Smooth muscle cell (in vitro differentiated cells): ENCODE measurements around the gene CPNE4. TPM values are rescaled to one million over a fixed set of nuclear protein-coding genes. Genes with fewer than 3 reads are reported as not detected.

ENCODE experiments used
- DNase-seq: peaks from one replicate; lab custom pipeline; 2025; ENCODE audit not compliant: unreplicated experiment; lab: John Stamatoyannopoulos, UW
- H2AFZ ChIP-seq: fragments of 200-600 bp; sonication (generic); 2 replicates; pipeline ENCODE4 v1.6.0; 2016; ENCODE audit warnings: antibody characterized with exemption, low read depth, mild to moderate bottlenecking
- H3F3A ChIP-seq: fragments of 200-600 bp; sonication (generic); 2 replicates; pipeline ENCODE4 v1.6.0; 2017; ENCODE audit warnings: antibody characterized with exemption, low read depth
- H3K27ac ChIP-seq: fragments of 200-600 bp; sonication (generic); 2 replicates; pipeline ENCODE4 v1.5.1; 2016; ENCODE audit warnings: low read depth, mild to moderate bottlenecking
- H3K27me3 ChIP-seq: fragments of 200-600 bp; sonication (generic); 2 replicates; pipeline ENCODE4 v1.6.1; 2016; ENCODE audit warnings: low read depth, mild to moderate bottlenecking
- H3K36me3 ChIP-seq: fragments of 200-600 bp; sonication (generic); 2 replicates; pipeline ENCODE4 v1.5.1; 2016; ENCODE audit warnings: low read depth
- H3K4me1 ChIP-seq: fragments of 200-600 bp; sonication (generic); 2 replicates; pipeline ENCODE4 v1.5.1; 2016; ENCODE audit warnings: low read depth
- H3K4me2 ChIP-seq: fragments of 200-600 bp; sonication (generic); 2 replicates; pipeline ENCODE4 v1.6.0; 2016; ENCODE audit warnings: mild to moderate bottlenecking
- H3K4me3 ChIP-seq: fragments of 200-600 bp; sonication (generic); 2 replicates; pipeline ENCODE4 v1.5.1; 2016; ENCODE audit warnings: mild to moderate bottlenecking
- H3K79me2 ChIP-seq: fragments of 200-600 bp; sonication (generic); 2 replicates; pipeline ENCODE4 v1.6.0; 2016; ENCODE audit warnings: low read depth, mild to moderate bottlenecking
- H3K9ac ChIP-seq: fragments of 200-600 bp; sonication (generic); 2 replicates; pipeline ENCODE4 v1.6.0; 2016; ENCODE audit warnings: low read depth
- H3K9me3 ChIP-seq: fragments of 200-600 bp; sonication (generic); replicated peaks from 2 replicates; pipeline ENCODE4 v1.5.1; 2016; ENCODE audit warnings: low read depth
- H4K20me1 ChIP-seq: fragments of 200-600 bp; sonication (generic); 2 replicates; pipeline ENCODE4 v1.6.0; 2016; ENCODE audit warnings: low read depth
- WGBS: methylation state at CpG from one replicate; pipeline ENCODE4 v1.1.7; 2016; ENCODE audit warnings: low lambda C conversion rate; 5-methylcytosine and 5-hydroxymethylcytosine counted together
- polyA plus RNA-seq: library from polyadenylated mRNA; unstranded; fragments of >200 nt; fragmentation: Nextera tagmentation; extraction: Ambion mirVana; gene quantifications from 2 replicates; pipeline ENCODE4 v1.2.1, GENCODE V29; 2016
- total RNA-seq: library from RNA; depleted of rRNA; stranded (reverse); fragments of >200 nt; gene quantifications from 2 replicates; pipeline ENCODE4 v1.2.3, GENCODE V29; 2014
- TF ChIP-seq, protein P1 (sequence below): fragments of 200-600 bp; sonication (generic); IDR thresholded peaks from 2 replicates; pipeline ENCODE4 v1.5.1; 2017; ENCODE audit warnings: borderline replicate concordance, mild to moderate bottlenecking, antibody characterized with exemption; ENCODE audit not compliant: insufficient read depth, poor library complexity, severe bottlenecking

CPNE4 gene
- total and polyA plus RNA-seq, 2 experiments from 2014 or later: 0.05 to 1.6 TPM

DNA sequence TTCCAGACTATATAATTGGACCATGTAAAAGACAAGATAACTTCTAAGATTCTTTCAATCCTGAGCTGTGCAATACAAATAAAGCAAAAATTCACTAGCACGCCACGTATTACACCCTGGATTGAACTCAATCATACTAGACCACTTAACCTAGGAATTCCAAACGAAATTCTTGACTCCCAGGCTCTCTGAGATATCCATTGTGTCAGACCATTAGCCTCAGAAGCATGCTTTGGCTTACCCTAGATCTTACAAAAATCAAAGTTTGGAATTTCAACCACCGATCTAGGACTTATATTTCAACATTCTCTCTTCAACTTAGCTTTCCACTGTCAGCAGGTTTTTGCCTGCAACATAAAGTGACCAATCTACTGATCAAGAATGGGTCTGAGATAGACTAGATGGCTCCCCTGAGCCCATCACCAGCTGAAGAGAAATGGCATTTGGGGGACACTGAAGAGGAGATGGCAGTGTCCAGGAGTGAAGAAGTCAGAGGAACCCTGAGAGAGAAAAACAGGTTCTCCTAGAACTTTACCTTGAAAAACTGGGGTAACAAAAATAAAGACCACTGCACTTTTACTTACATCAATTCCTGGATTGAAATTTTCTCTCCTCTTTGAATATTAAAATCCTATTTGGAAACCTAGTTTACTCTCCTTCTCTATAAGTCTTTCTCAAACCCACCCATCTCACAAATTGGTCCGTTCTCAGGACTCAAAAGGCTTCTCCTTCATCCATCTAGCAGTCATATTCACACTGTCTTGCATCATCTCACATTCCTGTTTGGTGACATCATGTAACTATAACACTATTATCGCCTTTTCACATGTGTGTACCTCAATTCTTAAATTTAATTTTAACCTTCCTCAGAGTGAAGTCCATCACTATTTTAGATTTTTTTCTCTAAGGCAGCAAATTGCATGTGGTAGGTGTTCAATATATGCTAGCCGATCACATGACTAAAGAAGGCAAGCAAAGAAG is 18.5 kb downstream of the CPNE4 start:
- no peaks in the 10 kb centered on the region for H3K4me1 ChIP-seq
- no peaks in the 10 kb centered on the region for H3K36me3 ChIP-seq
- no peaks in the 10 kb centered on the region for H3K79me2 ChIP-seq
- no peak for DNase-seq
- H3F3A ChIP-seq: no peaks in the 10 kb centered on the region
- TF ChIP-seq, protein P1, sequence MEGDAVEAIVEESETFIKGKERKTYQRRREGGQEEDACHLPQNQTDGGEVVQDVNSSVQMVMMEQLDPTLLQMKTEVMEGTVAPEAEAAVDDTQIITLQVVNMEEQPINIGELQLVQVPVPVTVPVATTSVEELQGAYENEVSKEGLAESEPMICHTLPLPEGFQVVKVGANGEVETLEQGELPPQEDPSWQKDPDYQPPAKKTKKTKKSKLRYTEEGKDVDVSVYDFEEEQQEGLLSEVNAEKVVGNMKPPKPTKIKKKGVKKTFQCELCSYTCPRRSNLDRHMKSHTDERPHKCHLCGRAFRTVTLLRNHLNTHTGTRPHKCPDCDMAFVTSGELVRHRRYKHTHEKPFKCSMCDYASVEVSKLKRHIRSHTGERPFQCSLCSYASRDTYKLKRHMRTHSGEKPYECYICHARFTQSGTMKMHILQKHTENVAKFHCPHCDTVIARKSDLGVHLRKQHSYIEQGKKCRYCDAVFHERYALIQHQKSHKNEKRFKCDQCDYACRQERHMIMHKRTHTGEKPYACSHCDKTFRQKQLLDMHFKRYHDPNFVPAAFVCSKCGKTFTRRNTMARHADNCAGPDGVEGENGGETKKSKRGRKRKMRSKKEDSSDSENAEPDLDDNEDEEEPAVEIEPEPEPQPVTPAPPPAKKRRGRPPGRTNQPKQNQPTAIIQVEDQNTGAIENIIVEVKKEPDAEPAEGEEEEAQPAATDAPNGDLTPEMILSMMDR: no peak
- H3K4me3 ChIP-seq: no peak overlapping the region
- H4K20me1 ChIP-seq: no peaks in the 10 kb centered on the region
- 76% methylated on average over 7 of the region's 7 CpGs for WGBS
- no peak overlapping the region for H3K9ac ChIP-seq
- peaks cover 20% of the 10 kb centered on the region for H3K27me3 ChIP-seq
- no peak overlapping the region for H3K4me2 ChIP-seq
- H3K9me3 ChIP-seq: no peaks in the 10 kb centered on the region
- no peak overlapping the region for H2AFZ ChIP-seq
- no peak overlapping the region for H3K27ac ChIP-seq

DNA sequence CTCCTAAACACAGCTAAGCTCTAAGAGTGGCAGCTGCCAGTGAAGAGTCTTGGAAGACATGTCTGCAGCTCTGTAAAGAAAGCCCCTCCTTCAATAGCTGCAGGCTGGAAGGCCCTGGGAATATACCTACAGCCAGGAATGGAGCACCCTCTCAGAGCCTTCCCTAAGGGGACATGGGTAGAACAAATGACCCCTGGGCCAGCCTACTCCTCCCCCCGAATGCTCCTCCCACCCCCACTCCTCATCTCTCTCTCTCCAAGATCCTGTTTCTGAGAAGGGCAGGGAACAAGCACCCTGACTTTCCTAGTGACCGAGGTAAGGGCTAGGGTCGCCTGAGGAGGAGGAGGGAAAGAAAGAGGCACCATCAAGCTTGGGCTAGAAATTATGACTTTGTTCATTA is 20.7 kb downstream of the CPNE4 start:
- H2AFZ ChIP-seq: no peak overlapping the region
- no peaks in the 10 kb centered on the region for H3F3A ChIP-seq
- H3K4me1 ChIP-seq: no peaks in the 10 kb centered on the region
- no peaks in the 10 kb centered on the region for H3K9me3 ChIP-seq
- no peak for DNase-seq
- H3K9ac ChIP-seq: no peak overlapping the region
- no peaks in the 10 kb centered on the region for H4K20me1 ChIP-seq
- no peaks in the 10 kb centered on the region for H3K79me2 ChIP-seq
- no peaks in the 10 kb centered on the region for H3K36me3 ChIP-seq
- H3K4me3 ChIP-seq: no peak overlapping the region
- no peak overlapping the region for H3K27ac ChIP-seq
- 79% methylated on average over 3 of the region's 3 CpGs for WGBS
- TF ChIP-seq, protein P1: no peak
- H3K27me3 ChIP-seq: peaks cover 7% of the 10 kb centered on the region
- H3K4me2 ChIP-seq: no peak overlapping the region

DNA sequence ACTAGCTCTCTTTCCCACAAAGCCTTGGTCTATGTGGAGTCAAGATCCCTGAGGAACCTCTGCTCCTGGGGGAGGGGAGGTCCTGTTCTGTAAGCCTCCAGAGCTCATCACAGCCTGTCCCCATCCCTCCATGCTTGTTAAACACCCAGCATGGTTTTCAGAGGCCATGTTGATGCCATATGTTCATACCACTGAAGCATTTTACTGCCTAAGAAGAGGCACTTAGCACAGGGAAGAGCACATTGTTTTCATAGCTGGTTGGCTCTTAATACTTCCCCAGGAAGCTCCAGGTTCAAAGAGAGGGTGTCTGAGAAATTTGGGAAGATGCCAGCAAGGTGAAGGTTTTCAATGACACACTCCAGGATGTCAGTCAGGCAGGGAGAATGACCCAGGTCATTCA is 25.6 kb downstream of the CPNE4 start:
- Histone ChIP-seq H4K20me1 (no peaks in the 10 kb centered on the region), H3K4me1 (no peaks in the 10 kb centered on the region), H3K4me2 (no peak overlapping the region), H3K9ac (no peak overlapping the region), H2AFZ (no peak overlapping the region), H3K4me3 (no peak overlapping the region), H3F3A (no peaks in the 10 kb centered on the region), H3K27ac (no peak overlapping the region), H3K79me2 (no peaks in the 10 kb centered on the region), H3K36me3 (no peaks in the 10 kb centered on the region), H3K27me3 (no peaks in the 10 kb centered on the region), H3K9me3 (no peaks in the 10 kb centered on the region)
- TF ChIP-seq, protein P1: no peak
- DNase-seq: no peak
